ENCODE results near the gene OR4K1. TPM values are rescaled to one million over a fixed set of nuclear protein-coding genes. Genes with fewer than 3 reads are reported as not detected.
"Not testable (repeated sequence)": the region's sequence is repeated elsewhere in the genome, so short reads cannot be mapped to it uniquely, and the experiment has no call there.

OR4K1 gene
- total RNA-seq, 1 donor from 2014 or later: not detected

- Mint-ChIP-seq H3K27ac (ENCODE audit: unreplicated experiment) (no peak overlapping the region), H3K27me3 (ENCODE audit: low read depth) (no peaks in the 10 kb centered on the region), H3K4me3 (no peak overlapping the region), H3K9me3 (peaks cover 20% of the 10 kb centered on the region), H3K4me1 (no peaks in the 10 kb centered on the region), H3K36me3 (ENCODE audit: low read depth) (peaks cover 7% of the 10 kb centered on the region)
- DNase-seq (ENCODE audit: low read depth, low spot score): no peak
- TF ChIP-seq CTCF (conservative IDR thresholded peaks at IDR 0.05): no peak
Observed at GRCh38 chr14:19941668-19942067, 11.0 kb downstream of the OR4K1 start.

GRCh38 chr14:19947413-19948090 is 16.8 kb downstream of the OR4K1 start:
- no peak for TF ChIP-seq CTCF (conservative IDR thresholded peaks at IDR 0.05)
- H3K27ac Mint-ChIP-seq (ENCODE audit: unreplicated experiment): no peak overlapping the region
- peaks cover 17% of the 10 kb centered on the region for H3K9me3 Mint-ChIP-seq
- no peaks in the 10 kb centered on the region for H3K27me3 Mint-ChIP-seq (ENCODE audit: low read depth)
- DNase-seq (ENCODE audit: low read depth, low spot score): no peak
- H3K36me3 Mint-ChIP-seq (ENCODE audit: low read depth): peaks cover 9% of the 10 kb centered on the region
- H3K4me1 Mint-ChIP-seq: no peaks in the 10 kb centered on the region
- no peak overlapping the region for H3K4me3 Mint-ChIP-seq

- H3K27ac Mint-ChIP-seq (ENCODE audit: unreplicated experiment): no peak overlapping the region
- no peak for DNase-seq (ENCODE audit: low read depth, low spot score)
- H3K4me3 Mint-ChIP-seq: no peak overlapping the region
Observed at GRCh38 chr14:19949218-19949617, 18.5 kb downstream of the OR4K1 start.

GRCh38 chr14:19969735-19970134 is 39.0 kb downstream of the OR4K1 start:
- H3K27me3 Mint-ChIP-seq (ENCODE audit: low read depth); H3K4me1 Mint-ChIP-seq; H3K36me3 Mint-ChIP-seq (ENCODE audit: low read depth); DNase-seq (ENCODE audit: low read depth, low spot score); H3K27ac Mint-ChIP-seq (ENCODE audit: unreplicated experiment); H3K4me3 Mint-ChIP-seq: not testable (repeated sequence)
- H3K9me3 Mint-ChIP-seq: peaks cover 17% of the 10 kb centered on the region

More at GRCh38 chr14:19949218-19949617, 18.5 kb downstream of the OR4K1 start:
- Mint-ChIP-seq H3K27me3 (ENCODE audit: low read depth) (no peaks in the 10 kb centered on the region), H3K36me3 (ENCODE audit: low read depth) (peaks cover 11% of the 10 kb centered on the region), H3K9me3 (peaks cover 22% of the 10 kb centered on the region), H3K4me1 (no peaks in the 10 kb centered on the region)
- no peak for TF ChIP-seq CTCF (conservative IDR thresholded peaks at IDR 0.05)

GRCh38 chr14:19974844-19975243 is 44.1 kb downstream of the OR4K1 start:
- H3K9me3 Mint-ChIP-seq: peaks cover 21% of the 10 kb centered on the region
- no peaks in the 10 kb centered on the region for H3K27me3 Mint-ChIP-seq (ENCODE audit: low read depth)
- H3K27ac Mint-ChIP-seq (ENCODE audit: unreplicated experiment): no peak overlapping the region
- H3K4me3 Mint-ChIP-seq: no peak overlapping the region
- no peak for TF ChIP-seq CTCF (conservative IDR thresholded peaks at IDR 0.05)
- H3K4me1 Mint-ChIP-seq: no peaks in the 10 kb centered on the region
- no peak for DNase-seq (ENCODE audit: low read depth, low spot score)
- H3K36me3 Mint-ChIP-seq (ENCODE audit: low read depth): peaks cover 6% of the 10 kb centered on the region

- Mint-ChIP-seq H3K36me3 (ENCODE audit: low read depth) (peaks cover 8% of the 10 kb centered on the region), H3K4me1 (no peaks in the 10 kb centered on the region), H3K9me3 (peaks cover 23% of the 10 kb centered on the region), H3K4me3 (no peak within 1 kb of the TSS), H3K27ac (ENCODE audit: unreplicated experiment) (no peak within 1 kb of the TSS), H3K27me3 (ENCODE audit: low read depth) (no peaks in the 10 kb centered on the region)
- TF ChIP-seq CTCF (conservative IDR thresholded peaks at IDR 0.05): no peak
- DNase-seq (ENCODE audit: low read depth, low spot score): no peak
Observed at GRCh38 chr14:19975291-19975690, 44.6 kb downstream of the OR4K1 start, which contains the start of gene OR4K15. Gene OR4K15, plus strand, starts transcription at chr14:19975591. Its CDS starts 0 bp downstream, at chr14:19975591.
